Kidney (tissue), 14 donors: ENCODE measurements around the gene CDH13. TPM values are rescaled to one million over a fixed set of nuclear protein-coding genes. Genes with fewer than 3 reads are reported as not detected.

Source experiments
- DNase-seq, 5 donors: peaks; one replicate each; pipeline ENCODE4 v3.0.0-alpha.2; 2013 to 2020
- FAIRE-seq: peaks from 2 replicates; lab custom pipeline; 2012; peaks lifted over from hg19 to GRCh38; lab: Jason Lieb, UNC
- H3K27ac ChIP-seq, 2 donors: one replicate each; pipeline ENCODE4 v1.7.0; 2013; ENCODE audit warnings: low read depth in 2 of 2, low read length in 2 of 2, inconsistent platforms in 1 of 2
- H3K27me3 ChIP-seq: one replicate; pipeline ENCODE4 v1.7.1; 2013; ENCODE audit warnings: low read length, inconsistent platforms; ENCODE audit not compliant: control insufficient read depth, insufficient read depth
- H3K36me3 ChIP-seq, 3 donors: one replicate each; pipeline versions ENCODE4 v1.7.0 to v1.7.1; 2013; ENCODE audit warnings: low read length in 3 of 3, control low read depth in 1 of 3, inconsistent platforms in 1 of 3; ENCODE audit not compliant: insufficient read depth in 3 of 3, control insufficient read depth in 2 of 3
- H3K4me1 ChIP-seq, 3 donors: one replicate each; pipeline versions ENCODE4 v1.7.0 to v1.7.1; 2013; ENCODE audit warnings: low read length in 3 of 3, inconsistent platforms in 1 of 3, low read depth in 1 of 3; ENCODE audit not compliant: control insufficient read depth in 2 of 3, insufficient read depth in 2 of 3
- H3K4me3 ChIP-seq, 3 donors: one replicate each; pipeline versions ENCODE4 v1.7.0 to v1.8.1; 2013; ENCODE audit warnings: low read length in 3 of 3, control low read depth in 1 of 3, inconsistent platforms in 1 of 3
- H3K9ac ChIP-seq, 3 donors: one replicate each; pipeline versions ENCODE4 v1.7.0 to v1.7.1; 2013; ENCODE audit warnings: low read length in 3 of 3, control low read depth in 1 of 3, inconsistent platforms in 1 of 3
- H3K9me3 ChIP-seq, 3 donors: one replicate each; pipeline versions ENCODE4 v1.7.0 to v1.7.1; 2013; ENCODE audit warnings: low read length in 3 of 3, control low read depth in 1 of 3, inconsistent platforms in 1 of 3; ENCODE audit not compliant: control insufficient read depth in 2 of 3, insufficient read depth in 1 of 3
- intact Hi-C: fragments of 100-400 bp; cut with DNase I; formaldehyde crosslinking; loops from one replicate; pipeline ENCODE4 v1.11.1; 2022
- polyA plus RNA-seq: library from polyadenylated mRNA; stranded (reverse); fragments of 350-450 nt; fragmentation: Illumina TruSeq; extraction: RNeasy Lipid Tissue Mini Kit (QIAGEN cat#74804); gene quantifications from one replicate; pipeline ENCODE4 v1.2.3, GENCODE V29; 2014; ENCODE audit warnings: low read depth, low replicate concordance; ENCODE audit not compliant: insufficient read depth
- total RNA-seq: library from RNA; stranded (reverse); fragmentation: NEBNext Ultra II Directional; extraction: Animal tissue kit (Norgen Biotek cat#: 25700); gene quantifications from one replicate; pipeline ENCODE4 v1.2.1, GENCODE V29; 2021
- TF ChIP-seq, protein P1 (sequence below): IDR thresholded peaks from 3 replicates; pipeline ENCODE4 v1.5.1; 2012; ENCODE audit warnings: mild to moderate bottlenecking, moderate library complexity, borderline replicate concordance; ENCODE audit not compliant: insufficient read depth; ENCODE audit errors: extremely low read depth
- donor health status: control.
- donor health status: control.
- donor health status: control.
- donor health status: control.
- donor health status: control.
- donor health status: DM: yes; HTN: yes; CAD: no.
- donor health status: Normal renal cell carcinoma (clear cell type).

The CDH13 gene
- total and polyA plus RNA-seq, 2 donors from 2014 or later, result 4.8 to 13.8 TPM

DNA sequence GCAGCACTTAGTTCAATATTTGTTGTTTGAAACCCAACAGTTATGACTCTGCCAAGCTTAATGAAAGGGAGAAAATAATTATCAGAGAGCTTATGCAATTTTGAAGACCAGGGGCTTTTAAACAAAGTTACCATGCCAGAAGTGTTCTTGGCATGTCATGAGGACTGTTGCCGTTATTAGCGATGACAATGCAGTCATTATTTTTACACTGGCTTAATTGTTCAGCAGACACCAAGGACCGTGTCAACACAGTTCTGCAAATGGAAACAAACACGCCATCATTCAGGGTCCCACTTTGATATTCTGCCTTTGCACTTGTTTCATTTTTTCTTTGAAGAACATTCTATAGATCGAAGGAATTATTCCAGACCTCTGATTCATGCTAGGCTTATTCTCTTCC, 518.5 kb downstream of the CDH13 start:
- FAIRE-seq (no peak), DNase-seq (no peak)
- Histone ChIP-seq H3K27ac (no peak overlapping the region), H3K36me3 (no peaks in the 10 kb centered on the region), H3K4me3 (no peak overlapping the region), H3K27me3 (no peaks in the 10 kb centered on the region), H3K9me3 (no peaks in the 10 kb centered on the region), H3K9ac (no peak overlapping the region), H3K4me1 (no peaks in the 10 kb centered on the region)
- TF ChIP-seq, protein P1, sequence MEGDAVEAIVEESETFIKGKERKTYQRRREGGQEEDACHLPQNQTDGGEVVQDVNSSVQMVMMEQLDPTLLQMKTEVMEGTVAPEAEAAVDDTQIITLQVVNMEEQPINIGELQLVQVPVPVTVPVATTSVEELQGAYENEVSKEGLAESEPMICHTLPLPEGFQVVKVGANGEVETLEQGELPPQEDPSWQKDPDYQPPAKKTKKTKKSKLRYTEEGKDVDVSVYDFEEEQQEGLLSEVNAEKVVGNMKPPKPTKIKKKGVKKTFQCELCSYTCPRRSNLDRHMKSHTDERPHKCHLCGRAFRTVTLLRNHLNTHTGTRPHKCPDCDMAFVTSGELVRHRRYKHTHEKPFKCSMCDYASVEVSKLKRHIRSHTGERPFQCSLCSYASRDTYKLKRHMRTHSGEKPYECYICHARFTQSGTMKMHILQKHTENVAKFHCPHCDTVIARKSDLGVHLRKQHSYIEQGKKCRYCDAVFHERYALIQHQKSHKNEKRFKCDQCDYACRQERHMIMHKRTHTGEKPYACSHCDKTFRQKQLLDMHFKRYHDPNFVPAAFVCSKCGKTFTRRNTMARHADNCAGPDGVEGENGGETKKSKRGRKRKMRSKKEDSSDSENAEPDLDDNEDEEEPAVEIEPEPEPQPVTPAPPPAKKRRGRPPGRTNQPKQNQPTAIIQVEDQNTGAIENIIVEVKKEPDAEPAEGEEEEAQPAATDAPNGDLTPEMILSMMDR, result no peak
- intact Hi-C loops, result no loop called here

DNA sequence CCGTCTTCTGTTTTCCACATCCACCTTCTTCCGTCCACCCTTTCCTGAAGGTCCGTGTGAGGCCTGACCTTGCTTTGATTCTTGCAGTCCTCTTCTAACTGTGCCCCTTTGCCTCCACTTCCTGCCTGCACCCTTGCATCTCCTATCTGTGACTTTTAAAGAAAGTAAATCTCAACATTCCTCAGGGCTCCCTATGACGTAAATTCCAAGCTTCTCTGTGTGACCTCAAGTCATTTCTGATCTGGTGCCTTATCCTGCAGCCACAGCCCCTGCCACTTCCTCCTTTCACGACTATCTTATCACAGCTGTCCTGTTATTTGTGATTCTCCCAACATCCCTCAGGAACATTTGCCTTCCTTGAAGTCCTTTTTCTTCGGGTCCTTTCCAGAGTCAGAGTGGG, 520.5 kb downstream of the CDH13 start:
- no peak overlapping the region for H3K9ac ChIP-seq
- FAIRE-seq (no peak), DNase-seq (peak in 1 of 5 donors; percentile 3)
- no peaks in the 10 kb centered on the region for H3K9me3 ChIP-seq
- no peaks in the 10 kb centered on the region for H3K4me1 ChIP-seq
- no peak overlapping the region for H3K4me3 ChIP-seq
- TF ChIP-seq, protein P1, result no peak
- H3K27ac ChIP-seq, result no peak overlapping the region
- H3K36me3 ChIP-seq, result no peaks in the 10 kb centered on the region
- intact Hi-C loops, result no loop called here
- H3K27me3 ChIP-seq, result no peaks in the 10 kb centered on the region

DNA sequence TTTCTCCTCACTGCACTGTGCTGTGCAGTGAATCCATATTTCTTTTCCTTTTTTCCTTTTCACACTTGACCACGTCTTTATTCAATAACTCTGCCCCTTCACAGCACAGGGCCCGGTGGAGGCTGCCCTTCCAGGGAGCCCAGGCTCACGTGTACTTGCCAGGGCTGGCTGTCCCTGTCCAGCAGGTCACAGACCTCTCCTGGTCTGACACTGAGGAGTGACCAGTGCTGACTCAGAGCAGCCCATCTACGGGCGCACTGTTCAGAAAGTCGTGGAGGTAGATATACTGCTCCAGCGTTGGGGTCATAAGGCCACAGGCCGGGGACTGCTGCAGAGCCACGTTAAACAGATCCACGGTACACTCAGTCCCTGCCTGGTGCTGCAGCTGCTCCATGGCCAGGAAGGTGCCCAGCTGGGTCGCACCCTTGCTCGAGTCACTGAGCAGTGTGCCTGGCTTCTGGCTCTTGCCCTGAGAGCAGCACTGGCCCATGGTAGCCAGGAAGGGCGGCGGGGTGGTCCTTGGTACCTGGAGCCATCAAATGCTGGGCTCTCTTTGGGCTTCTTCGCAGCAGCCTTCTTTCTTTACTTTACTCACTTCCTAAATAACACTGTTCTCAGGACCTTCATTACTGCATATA, 531.7 kb downstream of the CDH13 start:
- no peak for FAIRE-seq
- intact Hi-C loops, result no loop called here
- DNase-seq, result no peak
- H3K27me3 ChIP-seq, result no peaks in the 10 kb centered on the region
- TF ChIP-seq, protein P1, result no peak
- no peak overlapping the region for H3K4me3 ChIP-seq
- no peaks in the 10 kb centered on the region for H3K4me1 ChIP-seq
- no peak overlapping the region for H3K9ac ChIP-seq
- H3K9me3 ChIP-seq, result no peaks in the 10 kb centered on the region
- no peak overlapping the region for H3K27ac ChIP-seq
- H3K36me3 ChIP-seq, result no peaks in the 10 kb centered on the region

DNA sequence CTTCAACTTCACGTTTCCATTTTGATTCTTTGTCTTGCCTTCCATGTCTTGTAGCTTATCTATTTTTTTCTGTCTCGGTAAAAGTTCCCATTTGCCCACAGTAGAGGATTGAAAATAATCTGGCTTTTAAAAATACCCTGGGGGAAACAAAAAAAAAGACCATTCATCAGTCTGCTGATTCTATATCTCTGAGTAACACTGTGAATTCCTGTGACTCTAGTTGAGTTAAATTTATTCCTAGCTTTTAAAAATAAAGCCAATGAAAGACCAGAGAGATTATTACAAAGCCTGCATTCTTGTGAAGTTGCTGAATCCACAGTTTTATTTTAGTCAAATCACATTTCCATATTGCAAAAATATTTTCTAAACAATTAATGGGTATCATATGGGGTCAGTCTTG, 532.3 kb downstream of the CDH13 start:
- no peak for DNase-seq
- Histone ChIP-seq H3K27me3 (no peaks in the 10 kb centered on the region), H3K4me3 (no peak overlapping the region), H3K4me1 (no peaks in the 10 kb centered on the region), H3K27ac (no peak overlapping the region), H3K9ac (no peak overlapping the region), H3K36me3 (no peaks in the 10 kb centered on the region), H3K9me3 (no peaks in the 10 kb centered on the region)
- TF ChIP-seq, protein P1, result no peak
- FAIRE-seq, result no peak
- intact Hi-C loops, result no loop called here
